Stimulated activated naive CD4-positive, alpha-beta T cell treated with Interleukin-2 at 50 U/mL for 16 hours (primary cell): Measurements from ENCODE around the gene NEIL1.
"Not testable (repeated sequence)": the region's sequence is repeated elsewhere in the genome, so short reads cannot be mapped to it uniquely, and the experiment has no call there.

Experiments
- DNase-seq: peaks from one replicate; lab custom pipeline; 2025; lab: John Stamatoyannopoulos, UW

The NEIL1 gene

GRCh38 chr15:75346796-75347221 is at the start of gene NEIL1:
Gene NEIL1 (plus strand): TSS chr15:75347039. CDS start chr15:75348906, 1,867 bp downstream.
- no peak for DNase-seq

- not testable (repeated sequence) for DNase-seq
Measured at GRCh38 chr15:75298541-75299310, 48.1 kb upstream of the NEIL1 start.

- DNase-seq: not testable (repeated sequence)
Measured at GRCh38 chr15:75299311-75299688, 47.5 kb upstream of the NEIL1 start.

GRCh38 chr15:75300026-75300425 is 46.8 kb upstream of the NEIL1 start:
- DNase-seq: not testable (repeated sequence)

GRCh38 chr15:75302318-75302717 is 44.5 kb upstream of the NEIL1 start:
- DNase-seq: no peak

GRCh38 chr15:75302753-75303152 is 44.1 kb upstream of the NEIL1 start:
- not testable (repeated sequence) for DNase-seq

GRCh38 chr15:75306188-75306587 is 40.7 kb upstream of the NEIL1 start:
- DNase-seq: no peak

- DNase-seq: no peak
Measured at GRCh38 chr15:75307778-75308390, 39.0 kb upstream of the NEIL1 start.

- DNase-seq: no peak
Measured at GRCh38 chr15:75309711-75310110, 37.1 kb upstream of the NEIL1 start.

GRCh38 chr15:75312548-75312947 is 34.3 kb upstream of the NEIL1 start:
- not testable (repeated sequence) for DNase-seq

- no peak for DNase-seq
Measured at GRCh38 chr15:75313116-75313845, 33.6 kb upstream of the NEIL1 start.

GRCh38 chr15:75314552-75315290 is 32.1 kb upstream of the NEIL1 start:
- DNase-seq: no peak

- not testable (repeated sequence) for DNase-seq
Measured at GRCh38 chr15:75319231-75319897, 27.5 kb upstream of the NEIL1 start.

- DNase-seq: no peak
Measured at GRCh38 chr15:75321711-75322110, 25.1 kb upstream of the NEIL1 start.

GRCh38 chr15:75325922-75326321 is 20.9 kb upstream of the NEIL1 start:
- DNase-seq: no peak

GRCh38 chr15:75327005-75327404 is 19.8 kb upstream of the NEIL1 start:
- no peak for DNase-seq

GRCh38 chr15:75327491-75327890 is 19.3 kb upstream of the NEIL1 start:
- no peak for DNase-seq

- no peak for DNase-seq
Measured at GRCh38 chr15:75328493-75329314, 18.1 kb upstream of the NEIL1 start.

GRCh38 chr15:75329571-75329970 is 17.3 kb upstream of the NEIL1 start:
- DNase-seq: no peak

GRCh38 chr15:75332093-75332492 is 14.7 kb upstream of the NEIL1 start:
- not testable (repeated sequence) for DNase-seq
